ENCODE measurements around the gene RGS3. TPM values are rescaled to one million over a fixed set of nuclear protein-coding genes. Genes with fewer than 3 reads are reported as not detected.

The RGS3 gene
- total and polyA plus RNA-seq, 2 donors (not counting 3 experiments of a cell fraction or from before 2014, with no cell fraction given), result 356 to 416 TPM

DNA sequence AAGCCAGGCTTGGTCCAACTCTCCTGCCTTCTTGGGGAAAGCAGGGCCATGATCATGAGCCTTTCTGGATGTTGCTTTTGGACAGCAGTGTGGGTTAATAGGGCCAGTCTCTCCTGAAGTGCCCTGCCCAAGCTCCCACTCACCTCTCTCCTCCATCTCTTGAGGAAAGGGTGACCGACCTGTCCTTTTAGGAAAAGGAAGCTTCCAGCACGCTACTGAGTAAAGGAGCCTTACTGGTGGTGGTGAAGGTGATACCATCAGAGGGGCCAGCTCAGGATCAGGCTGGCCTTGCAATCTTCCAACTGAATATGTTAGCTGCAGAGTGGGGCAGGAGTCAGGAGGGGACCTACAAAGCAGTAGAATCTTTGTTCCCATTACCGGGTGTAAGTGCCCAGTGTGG is 2.2 kb upstream of the RGS3 start:
- intact Hi-C loops (cut with micrococcal nuclease), result no loop called here
- Histone ChIP-seq H3K4me2 (ENCODE audit: insufficient read depth, low read length) (no peak overlapping the region), H3K79me2 (ENCODE audit: control insufficient read depth, insufficient read depth, low read length) (no peaks in the 10 kb centered on the region), H4K20me1 (replicated peaks; ENCODE audit: control insufficient read depth, extremely low read depth, insufficient read depth, low read length) (no peaks in the 10 kb centered on the region), H3K4me3 (replicated peaks in 1 of 3; ENCODE audit: insufficient read depth in 1 of 3, low read depth in 1 of 3, low read length in 3 of 3) (no peak overlapping the region), H3K36me3 (ENCODE audit: control insufficient read depth in 2 of 2, extremely low read depth in 1 of 2, insufficient read depth in 2 of 2, low read length in 2 of 2) (no peaks in the 10 kb centered on the region), H3K27me3 (ENCODE audit: control insufficient read depth in 2 of 2, insufficient read depth in 2 of 2, low read length in 2 of 2) (no peaks in the 10 kb centered on the region), H3K9me1 (replicated peaks; ENCODE audit: control insufficient read depth, extremely low read depth, insufficient read depth, low read length) (no peaks in the 10 kb centered on the region), H3K9ac (replicated peaks; ENCODE audit: extremely low read depth, insufficient read depth, low read length) (no peak overlapping the region), H3K27ac (ENCODE audit: insufficient read depth, low read depth, low read length) (no peak overlapping the region), H3K9me3 (replicated peaks; ENCODE audit: control insufficient read depth, insufficient read depth, low read length) (no peaks in the 10 kb centered on the region), H2AFZ (ENCODE audit: low read depth, low read length) (no peak overlapping the region), H3K4me1 (ENCODE audit: control insufficient read depth, extremely low read depth, insufficient read depth, low read length) (peaks cover 3% of the 10 kb centered on the region)
- CTCF ChIA-PET, result no interaction called here
- DNase-seq (ENCODE audit: low read depth, low spot score) (no peak), FAIRE-seq (no peak)
- dilution Hi-C loops (cut with MboI; ENCODE audit: extremely low pct_ligation_motif_present, low sequenced_read_pairs), result no loop called here
- no TSS peak for BruUV-seq (replicated peaks)
- POLR2A ChIA-PET, result interaction anchor here (1.1 kb wide), 1 partner anchor 23 kb away, joined by 11 read pairs; no protein-coding TSS in a partner anchor
- no peak for TF ChIP-seq POLR2AphosphoS5 (IDR thresholded peaks at IDR 0.05; ENCODE audit: insufficient read depth, low read depth, low read length)
- TF ChIP-seq JUN (IDR thresholded peaks at IDR 0.05; ENCODE audit: borderline replicate concordance, insufficient read depth, insufficient read length, low read depth), result no peak
- TF ChIP-seq EZH2 (IDR thresholded peaks at IDR 0.05; ENCODE audit: borderline replicate concordance, low read depth, low read length, severe bottlenecking), result no peak
- TF ChIP-seq, protein P1, sequence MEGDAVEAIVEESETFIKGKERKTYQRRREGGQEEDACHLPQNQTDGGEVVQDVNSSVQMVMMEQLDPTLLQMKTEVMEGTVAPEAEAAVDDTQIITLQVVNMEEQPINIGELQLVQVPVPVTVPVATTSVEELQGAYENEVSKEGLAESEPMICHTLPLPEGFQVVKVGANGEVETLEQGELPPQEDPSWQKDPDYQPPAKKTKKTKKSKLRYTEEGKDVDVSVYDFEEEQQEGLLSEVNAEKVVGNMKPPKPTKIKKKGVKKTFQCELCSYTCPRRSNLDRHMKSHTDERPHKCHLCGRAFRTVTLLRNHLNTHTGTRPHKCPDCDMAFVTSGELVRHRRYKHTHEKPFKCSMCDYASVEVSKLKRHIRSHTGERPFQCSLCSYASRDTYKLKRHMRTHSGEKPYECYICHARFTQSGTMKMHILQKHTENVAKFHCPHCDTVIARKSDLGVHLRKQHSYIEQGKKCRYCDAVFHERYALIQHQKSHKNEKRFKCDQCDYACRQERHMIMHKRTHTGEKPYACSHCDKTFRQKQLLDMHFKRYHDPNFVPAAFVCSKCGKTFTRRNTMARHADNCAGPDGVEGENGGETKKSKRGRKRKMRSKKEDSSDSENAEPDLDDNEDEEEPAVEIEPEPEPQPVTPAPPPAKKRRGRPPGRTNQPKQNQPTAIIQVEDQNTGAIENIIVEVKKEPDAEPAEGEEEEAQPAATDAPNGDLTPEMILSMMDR (IDR thresholded peaks at IDR 0.05; ENCODE audit: extremely low read depth in 1 of 2, insufficient read depth in 1 of 2, low read depth in 1 of 2, low read length in 2 of 2), result no peak
- TF ChIP-seq GATA2 (IDR thresholded peaks at IDR 0.05; ENCODE audit: insufficient read depth, insufficient read length, low read depth, low read length), result no peak
- no peak for TF ChIP-seq FOS (IDR thresholded peaks at IDR 0.05; ENCODE audit: borderline replicate concordance, insufficient read depth, low read length)
- no peak for TF ChIP-seq POLR2A (IDR thresholded peaks at IDR 0.05; ENCODE audit: low read depth, low read length)
- no peak for TF ChIP-seq MYC (IDR thresholded peaks at IDR 0.05; ENCODE audit: low read depth, low read length)
- TF ChIP-seq MAX (IDR thresholded peaks at IDR 0.05; ENCODE audit: insufficient read depth, insufficient read length), result no peak
